GM18858 (cell line): Measurements from ENCODE around the gene CDHR3.
A peak's percentile ranks its signal among the peaks of the same experiment; 100 is the strongest.

ENCODE experiments used
- ATAC-seq: cut with Tn5 transposase; IDR thresholded peaks from one replicate; pipeline ENCODE4 v1.9.1; 2021; ENCODE audit not compliant: unreplicated experiment

CDHR3 gene

GRCh38 chr7:106022193-106022821, 59.2 kb downstream of the CDHR3 start:
- ATAC-seq = peak; percentile 74

- no peak for ATAC-seq
These were observed 60.6 kb downstream of the CDHR3 start for GRCh38 chr7:106023369-106024322.

- ATAC-seq = no peak
These were observed 63.0 kb downstream of the CDHR3 start for GRCh38 chr7:106026101-106026500.

- no peak for ATAC-seq
These were observed 66.4 kb downstream of the CDHR3 start for GRCh38 chr7:106029451-106029850.

- ATAC-seq = no peak
These were observed 66.9 kb downstream of the CDHR3 start for GRCh38 chr7:106029941-106030340.

GRCh38 chr7:106031300-106032035, 68.4 kb downstream of the CDHR3 start:
- no peak for ATAC-seq

- ATAC-seq = no peak
These were observed 69.2 kb downstream of the CDHR3 start for GRCh38 chr7:106032295-106032694.

GRCh38 chr7:106033735-106034134, 70.7 kb downstream of the CDHR3 start:
- ATAC-seq = no peak

GRCh38 chr7:106034383-106034782, 71.3 kb downstream of the CDHR3 start:
- no peak for ATAC-seq

GRCh38 chr7:106035568-106035967, 72.5 kb downstream of the CDHR3 start:
- ATAC-seq = no peak

GRCh38 chr7:106036004-106036403, 72.9 kb downstream of the CDHR3 start:
- no peak for ATAC-seq

GRCh38 chr7:106037489-106038176, 74.6 kb downstream of the CDHR3 start:
- no peak for ATAC-seq

- ATAC-seq = no peak
These were observed 75.2 kb downstream of the CDHR3 start for GRCh38 chr7:106038289-106038688.

GRCh38 chr7:106038916-106039315, 75.9 kb downstream of the CDHR3 start:
- no peak for ATAC-seq

GRCh38 chr7:106039486-106040060, 76.5 kb downstream of the CDHR3 start:
- no peak for ATAC-seq

GRCh38 chr7:106041140-106041717, 78.2 kb downstream of the CDHR3 start:
- ATAC-seq = no peak

- no peak for ATAC-seq
These were observed 79.1 kb downstream of the CDHR3 start for GRCh38 chr7:106042196-106042611.

GRCh38 chr7:106045139-106045538, 82.1 kb downstream of the CDHR3 start:
- ATAC-seq = no peak

GRCh38 chr7:106045586-106045985, 82.5 kb downstream of the CDHR3 start:
- no peak for ATAC-seq

GRCh38 chr7:106047184-106047583, 84.1 kb downstream of the CDHR3 start:
- ATAC-seq = no peak
